HPDE6-E6E7 (cell line): Measurements from ENCODE around the gene LRRC2.
"Not testable (repeated sequence)": the region's sequence is repeated elsewhere in the genome, so short reads cannot be mapped to it uniquely, and the experiment has no call there.

ENCODE experiments used
- DNase-seq: peaks from one replicate; pipeline ENCODE4 v3.0.0; 2011; ENCODE audit warnings: missing footprints; ENCODE audit errors: extremely low spot score

Gene LRRC2, protein sequence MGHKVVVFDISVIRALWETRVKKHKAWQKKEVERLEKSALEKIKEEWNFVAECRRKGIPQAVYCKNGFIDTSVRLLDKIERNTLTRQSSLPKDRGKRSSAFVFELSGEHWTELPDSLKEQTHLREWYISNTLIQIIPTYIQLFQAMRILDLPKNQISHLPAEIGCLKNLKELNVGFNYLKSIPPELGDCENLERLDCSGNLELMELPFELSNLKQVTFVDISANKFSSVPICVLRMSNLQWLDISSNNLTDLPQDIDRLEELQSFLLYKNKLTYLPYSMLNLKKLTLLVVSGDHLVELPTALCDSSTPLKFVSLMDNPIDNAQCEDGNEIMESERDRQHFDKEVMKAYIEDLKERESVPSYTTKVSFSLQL

DNA sequence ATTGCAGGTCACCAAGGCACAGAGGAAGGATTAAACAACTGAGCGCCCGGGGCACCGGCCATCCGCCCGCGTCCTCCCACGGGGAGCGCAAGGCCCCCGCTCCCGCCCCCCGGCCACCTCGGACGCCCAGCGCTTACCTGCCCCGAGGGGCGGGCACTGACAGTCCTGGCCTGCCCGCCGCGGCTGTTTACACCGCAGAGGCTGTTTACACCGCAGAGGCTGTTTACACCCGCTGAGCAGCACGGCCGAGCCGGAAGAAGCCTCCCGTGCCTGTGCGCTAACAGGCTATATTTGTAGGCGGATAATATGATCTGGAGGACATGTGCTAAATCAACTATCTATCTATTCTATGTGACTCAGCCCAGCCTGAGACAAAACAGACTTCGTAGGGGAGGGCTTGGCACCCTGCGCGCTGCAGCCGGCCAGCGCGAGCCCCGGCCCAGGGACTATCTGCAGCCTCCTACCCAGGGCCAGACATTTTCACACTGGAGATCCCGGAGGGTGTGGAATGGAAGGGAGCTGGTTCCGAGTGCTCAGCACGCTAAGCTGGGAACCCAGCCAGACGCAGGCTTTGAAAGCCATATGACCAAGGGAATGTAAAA, at the start of gene LRRC2:
Gene LRRC2 (minus strand): TSS at position 263 of the 602 bp plus-strand sequence. CDS start 14,711 bp downstream, outside the sequence.
- no peak for DNase-seq

DNA sequence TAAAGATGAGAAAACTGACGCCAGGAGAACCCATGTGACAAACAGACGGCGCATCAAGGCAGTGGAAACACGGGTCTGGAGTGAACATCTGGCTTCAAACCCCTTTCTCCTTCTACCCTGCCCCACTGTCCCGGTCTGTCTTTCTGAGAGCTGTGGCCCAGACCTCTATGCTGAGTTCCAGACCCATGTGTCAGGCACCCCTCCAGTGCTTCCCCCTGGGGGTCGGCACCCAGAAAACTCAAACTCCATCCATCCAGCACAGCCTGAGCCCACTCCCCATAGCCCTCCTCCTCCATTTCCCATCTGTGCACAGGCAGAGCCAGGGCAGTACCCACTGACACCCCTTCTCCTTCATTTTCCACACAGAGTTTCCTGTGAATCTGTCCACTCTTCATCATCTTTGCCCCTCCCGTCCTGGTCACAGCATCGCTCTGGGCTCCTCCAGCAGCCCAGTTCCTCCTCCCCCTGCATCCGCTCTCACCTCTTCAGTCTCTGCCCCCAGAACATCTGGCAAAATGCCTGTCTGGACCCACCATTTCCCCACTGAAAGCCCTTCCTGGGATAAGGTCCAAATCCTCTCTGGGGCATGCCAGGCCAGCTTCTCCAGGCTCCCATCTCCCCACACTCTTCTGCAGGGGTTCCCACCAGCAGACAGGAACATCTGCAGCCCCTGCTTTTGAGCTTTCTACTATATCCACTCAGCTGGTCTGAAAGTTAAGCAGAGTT, 49.1 kb upstream of the LRRC2 start:
- DNase-seq: no peak

DNA sequence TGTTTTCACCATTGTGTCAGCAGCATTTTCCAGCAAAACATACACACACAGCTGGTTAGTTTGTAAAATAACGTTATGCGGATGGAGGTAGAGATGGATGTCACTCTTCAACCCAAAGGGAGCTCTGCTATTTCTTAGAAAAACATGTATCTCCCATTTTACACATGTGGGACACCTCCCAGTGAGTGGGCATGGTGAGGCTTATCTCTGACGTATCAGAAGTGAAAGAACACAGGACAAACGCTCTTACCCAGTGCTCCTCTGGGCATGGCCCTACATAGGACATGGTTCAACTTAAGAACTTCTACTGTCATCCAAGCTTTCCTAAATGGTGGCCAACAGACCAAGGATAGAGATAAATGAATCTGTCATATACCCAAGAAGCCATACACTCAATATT, 48.3 kb upstream of the LRRC2 start:
- DNase-seq: no peak

DNA sequence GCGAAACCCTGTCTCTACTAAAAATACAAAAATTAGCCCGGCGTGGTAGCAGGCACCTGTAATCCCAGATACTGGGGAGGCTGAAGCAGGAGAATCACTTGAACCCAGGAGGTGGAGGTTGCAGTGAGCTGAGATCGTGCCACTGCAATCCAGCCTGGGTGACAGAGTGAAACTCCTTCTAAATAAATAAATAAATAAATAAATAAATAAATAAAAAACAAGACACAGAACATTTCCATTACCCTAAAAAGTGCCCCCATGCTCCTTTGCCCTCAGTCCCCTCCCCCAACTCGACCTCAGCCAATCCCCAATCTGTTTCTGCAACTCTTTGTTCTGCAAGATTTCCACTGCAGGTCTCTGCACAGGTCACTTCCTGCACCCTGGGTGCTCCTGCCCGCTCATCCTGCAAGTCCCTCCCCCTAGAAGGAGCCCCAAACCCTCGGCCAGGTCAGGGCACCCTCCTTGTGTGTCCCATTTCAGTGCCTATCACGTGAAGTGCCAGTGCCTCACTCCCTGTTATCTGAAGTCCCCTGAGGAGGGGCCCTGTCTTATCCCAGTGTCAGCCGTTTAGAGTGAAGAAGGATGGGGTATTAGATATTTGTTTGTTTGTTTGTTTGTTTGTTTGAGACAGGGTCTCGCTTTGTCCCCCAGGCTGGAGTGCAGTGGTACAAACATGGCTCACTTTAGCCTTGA, 47.4 kb upstream of the LRRC2 start:
- no peak for DNase-seq

DNA sequence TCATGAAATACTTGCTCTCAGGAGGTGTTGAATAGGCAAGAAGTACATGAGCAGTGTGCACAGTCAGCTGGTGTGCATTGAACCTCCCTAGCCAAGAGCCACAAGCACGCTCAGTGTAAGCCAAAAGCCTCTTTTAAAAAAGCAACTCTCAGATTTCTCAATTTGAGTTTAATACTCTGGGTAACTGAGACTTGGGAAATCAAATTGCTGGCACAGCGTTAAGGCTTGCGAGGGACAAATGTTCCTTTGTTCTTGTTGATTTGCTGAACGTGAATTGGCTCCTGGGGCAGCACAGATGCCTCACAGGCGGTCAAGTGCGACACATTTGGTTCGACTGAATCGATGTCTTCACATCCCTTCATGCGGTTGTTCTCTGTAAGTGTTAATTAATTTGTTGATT, 46.2 kb upstream of the LRRC2 start, which contains the start of gene FAM240A:
Gene FAM240A (plus strand): TSS at position 202 of the 400 bp plus-strand sequence. CDS start 159 bp downstream, at position 361.
- no peak for DNase-seq

DNA sequence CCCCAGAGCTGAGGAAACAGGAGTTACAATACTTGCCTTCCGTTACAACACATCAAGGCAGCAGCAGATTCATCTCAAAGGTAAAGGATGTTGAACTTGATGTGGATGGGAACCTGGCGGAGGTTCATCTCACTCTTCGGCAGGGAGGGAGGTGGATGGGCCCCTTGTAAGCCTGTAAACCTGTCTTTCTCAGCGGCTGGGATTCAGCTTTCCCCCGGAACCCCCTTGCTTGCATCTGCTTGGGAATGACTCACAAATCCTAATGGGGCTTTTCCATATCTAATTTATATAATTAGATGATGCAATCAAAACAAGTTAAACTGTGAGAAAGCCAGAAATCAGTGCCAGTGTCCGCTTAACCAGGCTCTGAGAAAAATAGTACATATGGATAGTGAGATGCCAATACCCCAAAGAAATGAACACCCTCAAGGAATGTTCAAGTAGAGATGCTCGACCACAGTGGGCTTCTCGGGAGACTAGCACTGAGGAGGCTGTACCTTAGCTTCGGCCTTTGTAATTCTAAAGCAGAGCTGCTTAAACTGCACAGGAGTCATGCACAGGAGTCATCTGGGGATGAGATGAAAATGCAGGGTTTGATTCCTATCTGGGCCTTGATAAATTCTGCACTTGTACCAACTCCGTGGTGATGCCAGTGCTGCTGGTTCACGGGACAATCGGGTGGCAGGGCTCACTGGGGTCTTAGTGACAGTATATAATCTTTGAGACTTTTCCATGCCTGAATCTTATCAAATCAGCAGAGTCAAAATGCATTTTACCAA, 44.0 kb upstream of the LRRC2 start:
- DNase-seq: no peak

DNA sequence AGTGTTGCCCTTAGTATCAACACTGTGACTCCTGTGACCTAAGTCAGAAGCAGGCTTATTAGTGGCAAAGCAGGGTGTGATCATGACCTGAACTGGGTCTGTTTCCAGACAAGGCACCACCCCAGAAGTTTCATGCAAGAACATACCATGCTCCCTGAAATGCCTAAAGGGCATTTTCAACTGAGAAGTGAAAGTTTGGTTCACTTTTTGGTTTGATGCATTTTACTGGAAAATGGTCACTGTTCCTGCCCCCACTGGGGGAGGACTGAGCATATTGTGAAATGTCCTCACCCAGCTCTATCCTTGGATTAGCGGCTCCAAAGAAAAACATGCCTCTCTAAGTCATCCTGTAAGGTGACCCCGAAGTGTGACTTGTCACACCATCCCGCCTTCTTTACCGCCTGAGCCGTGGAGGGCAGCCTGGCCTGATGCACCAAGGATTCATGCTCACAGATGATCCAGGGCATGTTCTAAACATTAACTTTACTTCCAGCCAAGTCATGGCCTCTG, 43.2 kb upstream of the LRRC2 start:
- no peak for DNase-seq

DNA sequence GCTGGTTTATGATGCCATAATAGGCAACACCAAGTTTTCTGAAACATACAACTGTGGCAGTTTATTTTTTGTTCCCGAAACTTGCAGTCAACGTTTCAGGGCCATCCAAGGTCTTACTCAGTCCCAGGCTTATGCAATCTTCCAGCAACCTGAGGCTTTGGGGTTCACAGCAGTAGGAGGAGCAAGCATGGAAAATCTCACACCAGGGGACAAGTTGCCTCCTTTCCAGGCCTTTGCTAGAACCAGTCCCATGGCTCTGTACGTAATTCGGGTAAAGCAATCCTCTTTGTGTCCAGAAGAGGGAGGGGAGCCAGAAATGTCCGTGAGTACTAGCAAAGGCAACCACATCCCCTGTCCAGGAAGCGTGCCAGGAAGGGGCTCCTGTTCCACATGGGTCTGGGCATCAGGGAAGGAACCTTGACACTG, 41.5 kb upstream of the LRRC2 start:
- DNase-seq: no peak

DNA sequence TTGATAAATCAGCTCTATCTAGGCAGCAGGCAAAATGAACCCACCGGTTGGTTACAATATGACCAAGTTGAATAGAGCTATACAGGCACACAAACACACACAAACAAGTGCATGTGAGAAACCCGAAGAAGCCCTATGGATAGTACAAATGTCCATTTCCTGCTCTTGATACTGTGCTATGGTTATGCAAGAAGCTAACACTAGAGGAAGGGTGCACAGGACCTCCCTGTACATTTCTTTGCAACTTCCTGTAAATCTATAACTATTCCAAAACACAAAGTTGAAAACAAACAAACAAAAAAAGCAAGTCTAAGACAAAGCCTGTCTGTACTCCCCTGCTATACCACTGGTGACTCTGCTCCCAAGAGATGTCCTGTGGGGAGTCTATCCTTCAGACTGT, 38.0 kb upstream of the LRRC2 start:
- no peak for DNase-seq

DNA sequence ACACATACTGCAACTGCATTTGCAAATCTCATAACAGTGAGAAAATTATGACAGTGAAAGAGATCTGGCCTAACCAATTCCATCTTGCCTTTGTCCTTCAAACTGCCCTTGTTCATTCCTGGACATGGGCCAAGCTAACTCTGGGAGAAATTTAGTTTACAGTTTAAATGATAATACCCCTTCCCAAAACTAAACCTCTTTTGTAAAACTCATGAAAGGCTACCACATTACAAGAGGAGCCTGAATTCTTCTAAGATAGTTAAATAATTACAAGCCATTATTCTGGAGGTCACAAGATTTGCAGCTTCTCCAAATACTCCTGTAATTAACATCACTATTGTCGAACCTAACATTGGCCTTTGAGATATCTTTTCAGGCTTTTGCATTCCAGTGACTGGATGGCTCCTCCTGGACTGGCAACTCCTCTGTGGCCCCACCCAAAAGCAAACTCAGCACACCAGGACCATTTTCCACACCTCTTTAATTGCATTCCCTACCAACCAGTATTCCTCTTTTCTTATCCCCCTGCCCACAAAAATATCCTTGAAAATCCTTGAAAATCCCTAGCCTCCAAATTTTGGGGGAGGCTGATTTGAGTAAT, 37.4 kb upstream of the LRRC2 start:
- no peak for DNase-seq

DNA sequence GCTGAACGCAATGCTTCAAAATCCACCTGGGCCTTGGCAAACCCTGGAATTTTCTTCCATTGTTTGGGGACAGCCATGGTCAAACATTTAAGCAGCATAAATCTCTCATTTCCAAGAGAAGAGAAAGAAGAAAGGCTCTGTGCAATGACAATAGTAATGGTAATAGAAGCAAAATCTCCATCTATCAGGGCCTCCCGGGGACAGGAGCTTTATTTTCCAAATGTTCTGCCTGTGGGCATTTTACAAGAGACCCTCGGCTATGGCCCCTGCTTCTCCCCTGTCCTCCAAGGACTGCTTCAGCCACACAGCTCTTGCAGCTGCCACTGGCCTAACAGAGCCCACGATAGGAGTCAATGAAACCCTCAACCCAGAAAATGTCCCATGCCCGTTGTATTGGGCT, 33.5 kb upstream of the LRRC2 start:
- no peak for DNase-seq

DNA sequence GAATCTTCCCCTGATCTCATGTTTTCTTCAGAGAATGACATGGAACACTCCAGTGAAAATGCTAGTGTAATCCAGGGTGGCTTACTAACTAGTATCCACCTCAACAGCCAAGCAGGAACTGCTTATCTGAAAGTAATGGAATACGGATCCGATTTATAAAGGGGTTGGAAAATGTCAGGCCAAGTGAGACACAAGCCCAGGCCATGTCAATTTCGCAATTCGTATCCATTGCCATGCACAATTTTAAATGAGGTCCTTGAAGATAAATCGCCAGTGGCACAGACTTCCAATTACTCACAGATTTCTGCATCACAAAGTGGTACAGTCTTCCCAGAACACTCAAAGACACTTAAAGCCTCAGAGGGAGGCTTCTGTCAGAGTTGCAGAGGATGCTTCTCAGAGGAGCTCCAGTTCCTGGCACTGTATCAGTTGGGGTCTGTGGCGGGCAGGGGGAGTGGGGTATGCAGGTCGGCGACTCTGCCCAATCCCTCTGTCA, 29.8 kb upstream of the LRRC2 start:
- no peak for DNase-seq

DNA sequence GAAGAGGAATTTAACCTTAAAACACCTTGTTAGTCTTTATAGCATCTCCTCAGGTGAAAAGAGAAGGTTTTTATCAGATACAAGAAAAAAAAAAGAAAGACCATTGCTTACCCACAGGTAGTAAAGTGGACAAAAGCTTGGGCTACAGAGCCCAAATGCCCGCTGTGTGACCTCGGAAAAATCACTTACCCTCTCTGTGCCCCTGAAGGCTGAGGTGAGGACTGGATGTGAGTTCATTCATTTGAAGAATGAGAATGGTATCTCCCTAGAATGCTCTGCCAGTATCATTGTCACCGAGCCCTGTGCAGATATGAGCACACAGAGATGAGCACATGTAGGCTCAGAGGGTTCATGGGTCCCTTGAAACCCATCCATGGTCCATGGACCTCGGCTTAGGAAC, 28.6 kb upstream of the LRRC2 start:
- no peak for DNase-seq

DNA sequence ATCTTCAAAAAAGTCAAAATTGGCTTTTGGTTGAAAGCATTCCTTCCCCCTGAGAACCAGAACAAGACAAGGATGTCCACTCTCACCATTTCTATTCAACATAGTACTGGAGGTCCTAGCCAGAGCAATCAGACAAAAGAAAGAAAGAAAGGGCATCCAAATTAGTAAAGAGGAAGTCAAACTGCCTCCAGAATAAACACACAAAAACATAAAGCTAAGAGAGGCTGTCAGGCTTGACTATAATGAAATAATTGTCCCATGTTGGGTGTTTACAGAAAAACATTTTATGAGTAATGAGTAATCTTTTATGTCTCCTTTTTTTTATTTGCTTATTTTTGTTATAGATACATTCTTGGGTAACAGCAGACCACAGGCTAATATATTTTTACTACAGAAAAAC, 27.9 kb upstream of the LRRC2 start:
- no peak for DNase-seq

DNA sequence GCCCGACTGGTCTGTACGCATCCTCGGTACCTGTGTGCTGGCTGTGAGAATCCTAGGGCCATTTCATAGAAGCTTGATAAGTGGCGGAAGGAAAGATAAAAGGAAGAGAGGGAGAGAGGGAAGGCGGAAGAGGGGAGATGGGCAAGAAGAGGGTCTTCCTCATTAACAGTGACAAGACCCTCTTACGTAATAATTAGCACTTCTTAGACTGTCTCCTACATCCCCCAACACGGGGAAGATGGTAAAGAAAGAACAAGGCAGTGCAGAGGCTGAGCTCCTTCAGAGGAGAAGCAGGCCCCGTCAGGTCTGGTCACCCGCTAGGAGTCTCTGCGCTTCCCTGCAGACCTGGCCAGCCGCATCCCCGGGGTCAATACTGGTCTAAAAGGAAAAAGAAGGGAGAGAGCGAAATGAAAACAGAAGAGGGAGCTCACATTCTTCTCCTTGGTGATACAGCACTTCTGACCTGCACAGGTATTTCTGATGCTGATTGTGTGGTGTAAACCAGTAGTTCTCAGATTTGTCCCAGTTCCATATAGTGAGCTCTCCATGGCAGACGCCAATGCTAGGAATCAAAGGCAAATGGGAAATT, 27.3 kb upstream of the LRRC2 start:
- DNase-seq: no peak

DNA sequence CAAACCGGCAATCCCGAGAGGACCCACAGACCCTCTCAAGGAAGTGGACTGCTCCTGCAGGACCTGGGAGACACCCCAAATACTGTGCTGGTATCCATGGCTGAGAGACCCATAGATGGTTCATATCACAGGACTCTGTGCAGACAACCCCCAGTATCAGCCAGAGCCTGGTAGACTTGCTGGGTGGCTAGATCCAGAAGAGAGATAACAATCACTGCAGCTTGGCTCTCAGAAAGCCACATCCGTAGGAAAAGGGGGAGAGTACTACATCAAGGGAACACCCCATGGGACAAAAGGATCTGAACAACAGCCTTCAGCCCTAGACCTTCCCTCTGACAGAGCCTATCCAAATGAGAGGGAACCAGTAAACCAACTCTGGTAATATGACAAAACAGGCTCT, 21.2 kb upstream of the LRRC2 start:
- DNase-seq: not testable (repeated sequence)

DNA sequence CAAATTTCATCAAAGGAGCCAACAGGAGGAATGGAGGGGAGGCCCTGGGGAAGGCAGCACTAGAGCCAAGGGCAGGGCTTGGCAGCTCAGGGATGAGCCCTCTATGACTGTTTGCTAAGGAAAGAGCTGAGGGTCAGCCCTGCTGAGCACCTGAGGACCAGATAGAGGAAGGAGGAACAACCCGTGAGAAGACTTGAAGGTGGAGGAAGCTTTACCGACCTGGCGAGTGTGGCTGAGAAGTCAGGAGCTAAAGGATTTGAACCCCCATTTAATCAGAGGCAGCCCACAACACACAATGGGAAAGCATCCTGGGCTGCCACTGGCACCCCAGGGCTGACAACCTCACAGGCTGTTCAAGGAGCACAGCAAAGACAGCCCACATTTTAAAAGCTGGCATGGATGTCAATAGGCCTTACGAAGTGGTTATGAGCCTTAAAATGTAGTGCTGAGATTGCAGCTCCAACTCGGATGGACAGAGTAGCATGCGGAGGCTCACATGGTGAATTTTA, 20.7 kb upstream of the LRRC2 start:
- DNase-seq: no peak

DNA sequence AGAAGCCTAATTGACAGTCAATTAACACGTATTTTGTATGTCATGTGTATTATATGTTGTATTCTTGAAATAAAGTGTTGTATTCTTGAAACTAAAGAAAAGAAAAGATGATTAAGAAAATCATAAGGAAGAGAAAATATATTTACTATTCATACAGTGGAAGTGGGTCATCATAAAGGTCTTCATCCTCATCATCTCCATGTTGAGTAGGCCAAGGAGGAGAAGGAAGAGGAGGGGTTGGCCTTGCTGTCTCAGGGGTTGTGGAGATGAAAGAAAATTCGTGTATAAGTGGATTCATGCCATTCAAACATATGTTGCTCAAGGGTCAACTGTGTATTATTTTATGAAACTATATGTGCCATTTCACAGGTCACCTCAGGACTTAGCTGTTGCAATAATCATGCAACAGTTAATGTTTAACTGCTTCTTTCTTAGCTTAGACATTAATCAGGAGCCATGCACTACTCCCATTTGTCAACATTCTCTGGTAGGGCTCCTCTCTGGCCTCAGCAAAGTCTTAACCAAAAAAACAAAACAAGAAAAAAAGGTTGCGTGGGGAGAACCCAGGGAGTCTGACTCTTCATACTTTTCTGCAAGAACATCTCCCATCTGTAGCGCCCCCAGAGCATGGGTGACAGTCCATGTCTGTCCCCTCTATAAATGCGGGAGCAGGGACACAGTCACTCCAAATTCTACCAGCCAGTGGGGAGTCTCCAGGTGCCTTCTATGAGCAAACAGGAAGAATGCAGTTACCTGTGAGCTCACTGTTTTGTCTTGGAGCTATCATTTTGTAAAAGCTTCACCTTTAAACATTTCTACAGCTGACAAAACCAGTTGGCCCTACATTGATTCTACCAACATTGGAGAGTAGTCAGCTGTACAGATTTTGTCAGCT, 19.9 kb upstream of the LRRC2 start:
- DNase-seq: no peak
